B cell (primary cell): ENCODE results near the gene BHLHE41.

Experiments
- EZH2 ChIP-seq: IDR thresholded peaks from 2 replicates; pipeline ENCODE4 v1.6.1; 2012; ENCODE audit warnings: borderline replicate concordance, low read depth, mild to moderate bottlenecking, moderate library complexity, low read length; ENCODE audit not compliant: insufficient read depth, poor library complexity, severe bottlenecking
- TF ChIP-seq, protein P1 (sequence below): fragments of 200-600 bp; IDR thresholded peaks from one replicate; pipeline ENCODE4 v1.8.0; 2022; ENCODE audit warnings: antibody characterized with exemption, mild to moderate bottlenecking

DNA sequence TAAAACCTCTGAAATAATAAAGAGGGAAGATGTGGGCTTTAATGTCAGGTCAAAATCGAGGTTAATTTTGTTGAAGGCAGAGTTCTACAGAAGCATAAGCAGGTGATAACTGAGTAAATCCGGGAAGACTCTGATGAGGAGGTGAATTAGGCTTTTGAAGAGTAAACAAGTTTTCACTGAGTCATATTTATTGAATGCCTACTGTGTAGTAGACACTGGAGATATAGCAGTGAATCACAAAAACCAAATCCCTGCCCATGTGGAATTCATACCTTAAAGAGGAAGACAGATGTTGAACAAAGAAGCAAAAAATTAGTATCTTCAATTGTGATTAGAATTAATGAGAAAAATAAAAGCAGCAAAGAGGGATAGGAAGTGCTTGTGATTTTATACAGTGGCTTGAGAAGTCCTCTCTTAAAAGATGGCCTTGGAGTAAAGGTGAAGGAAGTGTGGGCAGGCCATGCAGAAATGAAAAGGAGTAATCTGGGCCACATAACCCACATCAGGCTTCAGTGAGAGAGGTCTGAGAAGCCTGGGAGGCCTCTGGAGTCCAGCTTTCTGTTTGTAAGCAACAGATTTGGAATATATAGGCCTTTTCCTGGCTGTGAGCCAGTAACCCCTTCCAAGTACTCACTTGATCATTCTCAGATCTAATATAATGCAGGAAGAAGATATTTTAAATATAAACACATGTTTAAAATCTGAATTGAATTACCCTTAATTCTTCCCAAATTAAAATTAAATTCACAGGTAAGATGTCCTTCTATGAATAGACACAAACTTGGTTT is 46.7 kb downstream of the BHLHE41 start:
- TF ChIP-seq, protein P1, sequence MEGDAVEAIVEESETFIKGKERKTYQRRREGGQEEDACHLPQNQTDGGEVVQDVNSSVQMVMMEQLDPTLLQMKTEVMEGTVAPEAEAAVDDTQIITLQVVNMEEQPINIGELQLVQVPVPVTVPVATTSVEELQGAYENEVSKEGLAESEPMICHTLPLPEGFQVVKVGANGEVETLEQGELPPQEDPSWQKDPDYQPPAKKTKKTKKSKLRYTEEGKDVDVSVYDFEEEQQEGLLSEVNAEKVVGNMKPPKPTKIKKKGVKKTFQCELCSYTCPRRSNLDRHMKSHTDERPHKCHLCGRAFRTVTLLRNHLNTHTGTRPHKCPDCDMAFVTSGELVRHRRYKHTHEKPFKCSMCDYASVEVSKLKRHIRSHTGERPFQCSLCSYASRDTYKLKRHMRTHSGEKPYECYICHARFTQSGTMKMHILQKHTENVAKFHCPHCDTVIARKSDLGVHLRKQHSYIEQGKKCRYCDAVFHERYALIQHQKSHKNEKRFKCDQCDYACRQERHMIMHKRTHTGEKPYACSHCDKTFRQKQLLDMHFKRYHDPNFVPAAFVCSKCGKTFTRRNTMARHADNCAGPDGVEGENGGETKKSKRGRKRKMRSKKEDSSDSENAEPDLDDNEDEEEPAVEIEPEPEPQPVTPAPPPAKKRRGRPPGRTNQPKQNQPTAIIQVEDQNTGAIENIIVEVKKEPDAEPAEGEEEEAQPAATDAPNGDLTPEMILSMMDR = no peak
- no peak for TF ChIP-seq EZH2
